Upper lobe of left lung (tissue), 6 donors: ENCODE measurements around the gene STARD9. TPM values are rescaled to one million over a fixed set of nuclear protein-coding genes. Genes with fewer than 3 reads are reported as not detected.

Experiments
- ATAC-seq, 2 donors: fragments of 200-7000 bp; cut with Tn5 transposase; one replicate each; pipeline ENCODE4 v1.9.1; 2022; ENCODE audit warnings: mild to moderate bottlenecking in 2 of 2, moderate library complexity in 2 of 2; ENCODE audit not compliant: low FRiP score in 2 of 2
- DNase-seq, 2 donors: peaks; one replicate each; pipeline ENCODE4 v3.0.0-alpha.2; 2019 to 2020
- H3K27ac ChIP-seq, 4 donors: fragments of 200-600 bp; sonication (generic); one replicate each; pipeline ENCODE4 v1.5.1; 2016 to 2019
- H3K27me3 ChIP-seq, 4 donors: fragments of 200-600 bp; sonication (generic); one replicate each; pipeline ENCODE4 v1.5.1; 2017 to 2019
- H3K36me3 ChIP-seq, 4 donors: fragments of 200-600 bp; sonication (generic); one replicate each; pipeline ENCODE4 v1.5.1; 2016 to 2019
- H3K4me1 ChIP-seq, 4 donors: fragments of 200-600 bp; sonication (generic); one replicate each; pipeline ENCODE4 v1.5.1; 2018 to 2019
- H3K4me3 ChIP-seq, 4 donors: fragments of 200-600 bp; sonication (generic); one replicate each; pipeline ENCODE4 v1.5.1; 2017 to 2019; ENCODE audit warnings: mild to moderate bottlenecking in 2 of 4, moderate library complexity in 1 of 4
- H3K9me3 ChIP-seq, 4 donors: fragments of 200-600 bp; sonication (generic); one replicate each; pipeline ENCODE4 v1.5.1; 2018 to 2019
- EP300 ChIP-seq, 4 donors: sonication (generic); formaldehyde crosslinking; IDR thresholded peaks; one replicate each; pipeline ENCODE4 v1.5.1; 2017; ENCODE audit warnings: antibody characterized with exemption in 4 of 4, control low read depth in 2 of 4
- POLR2A ChIP-seq, 4 donors: fragments of 450-650 bp; IDR thresholded peaks; one replicate each; pipeline ENCODE4 v1.5.1; 2016 to 2017; ENCODE audit warnings: antibody characterized with exemption in 4 of 4, mild to moderate bottlenecking in 2 of 4
- POLR2AphosphoS5 ChIP-seq, 2 donors: sonication (generic); formaldehyde crosslinking; IDR thresholded peaks; one replicate each; pipeline ENCODE4 v1.5.1; 2017; ENCODE audit warnings: antibody characterized with exemption in 2 of 2
- WGBS, 2 donors: methylation state at CpG; one replicate each; pipeline ENCODE4 v1.1.5; 2017 to 2018; 5-methylcytosine and 5-hydroxymethylcytosine counted together
- total RNA-seq, 6 donors: library from RNA; depleted of rRNA in 4 of 6; stranded (reverse); fragments of >200 nt in 4 of 6; gene quantifications; one replicate each; pipeline versions ENCODE4 v1.1.0 to v1.2.1, GENCODE V29; 2016 to 2021
- TF ChIP-seq, protein P1 (sequence below), 6 experiments: fragments of 450-650 bp in 4 of 6; fragments of 200-600 bp in 2 of 6; sonication (generic) in 2 of 6; IDR thresholded peaks; one replicate each; pipeline ENCODE4 v1.5.1; 2016 to 2019; ENCODE audit warnings: antibody characterized with exemption in 6 of 6
- donor health status: DM: no; HTN: no; CAD: no; lungs with moderate emphysema.
- donor health status: DM: no; HTN: yes; CAD: no; lungs with severe emphysema.

The STARD9 gene
- total RNA-seq = 100 to 1,000 TPM in 1 of 6 donors, 10 to 100 TPM in 5; 14.6 to 141 (median 28.8) TPM

DNA sequence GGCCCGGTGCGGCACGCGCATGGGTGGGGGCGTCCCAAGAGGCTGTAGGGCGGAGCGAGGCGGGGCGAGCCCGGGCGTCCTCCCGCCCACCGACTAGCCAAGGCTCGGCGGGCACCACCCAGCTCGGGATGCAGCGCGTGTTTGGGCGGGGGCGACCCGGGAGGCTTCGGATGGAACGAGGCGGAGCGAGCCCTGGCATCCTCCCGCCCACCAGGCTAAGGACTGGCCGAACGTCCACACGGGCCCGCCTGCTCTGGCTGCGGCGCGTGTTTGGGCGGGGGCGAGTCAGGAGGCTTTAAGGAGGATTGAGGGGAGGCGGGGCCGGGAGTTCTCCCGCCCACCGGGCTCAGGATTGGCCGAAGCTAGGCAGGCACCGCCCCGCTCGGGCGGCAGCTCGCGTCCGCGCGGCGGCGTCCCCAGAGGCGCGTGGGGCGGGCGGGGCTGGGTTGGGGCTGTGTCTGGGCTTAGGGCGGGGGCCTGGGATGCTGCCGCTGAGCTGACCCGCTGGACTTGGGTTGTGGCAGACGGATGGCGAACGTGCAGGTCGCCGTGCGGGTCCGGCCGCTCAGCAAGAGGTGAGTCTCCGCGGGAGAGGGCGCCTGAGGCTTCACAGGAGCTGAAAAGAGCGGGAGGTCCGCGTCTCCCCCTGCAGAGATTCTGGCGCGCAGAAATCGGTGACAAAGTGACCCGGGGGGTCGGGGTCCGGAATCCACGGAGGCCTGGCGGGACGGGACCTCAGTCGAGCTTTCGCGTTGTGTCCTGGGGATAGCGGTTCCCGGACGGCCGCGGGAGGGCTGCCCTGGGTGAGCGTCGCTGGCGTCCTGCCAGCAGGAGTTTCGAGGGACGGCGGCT, at the start of gene STARD9:
Gene STARD9, plus strand, starts transcription at position 419 of the 852 bp plus-strand sequence. Its CDS starts 110 bp downstream, at position 529.
- TF ChIP-seq POLR2A (IDR thresholded peaks at IDR 0.05) = peak in 3 of 4 donors; percentile 40 to 67 (median 40)
- TF ChIP-seq POLR2AphosphoS5 (IDR thresholded peaks at IDR 0.05) = peak; percentile 19 to 88
- peak in 1 of 4 donors; percentile 56 for TF ChIP-seq EP300 (IDR thresholded peaks at IDR 0.05)
- TF ChIP-seq, protein P1, sequence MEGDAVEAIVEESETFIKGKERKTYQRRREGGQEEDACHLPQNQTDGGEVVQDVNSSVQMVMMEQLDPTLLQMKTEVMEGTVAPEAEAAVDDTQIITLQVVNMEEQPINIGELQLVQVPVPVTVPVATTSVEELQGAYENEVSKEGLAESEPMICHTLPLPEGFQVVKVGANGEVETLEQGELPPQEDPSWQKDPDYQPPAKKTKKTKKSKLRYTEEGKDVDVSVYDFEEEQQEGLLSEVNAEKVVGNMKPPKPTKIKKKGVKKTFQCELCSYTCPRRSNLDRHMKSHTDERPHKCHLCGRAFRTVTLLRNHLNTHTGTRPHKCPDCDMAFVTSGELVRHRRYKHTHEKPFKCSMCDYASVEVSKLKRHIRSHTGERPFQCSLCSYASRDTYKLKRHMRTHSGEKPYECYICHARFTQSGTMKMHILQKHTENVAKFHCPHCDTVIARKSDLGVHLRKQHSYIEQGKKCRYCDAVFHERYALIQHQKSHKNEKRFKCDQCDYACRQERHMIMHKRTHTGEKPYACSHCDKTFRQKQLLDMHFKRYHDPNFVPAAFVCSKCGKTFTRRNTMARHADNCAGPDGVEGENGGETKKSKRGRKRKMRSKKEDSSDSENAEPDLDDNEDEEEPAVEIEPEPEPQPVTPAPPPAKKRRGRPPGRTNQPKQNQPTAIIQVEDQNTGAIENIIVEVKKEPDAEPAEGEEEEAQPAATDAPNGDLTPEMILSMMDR (IDR thresholded peaks at IDR 0.05) = peak in 1 of 6 experiments; percentile 9
- WGBS, 2 donors = 0% methylated on average over 8 to 71 of the region's 95 CpGs
- peak; percentile 97 to 100 for ATAC-seq
- Histone ChIP-seq H3K36me3 (no peaks in the 10 kb centered on the region), H3K4me1 (peaks cover 5 to 30% (median 24%) of the 10 kb centered on the region in 4 donors), H3K4me3 (peak within 1 kb of the TSS; percentile 70 to 97 (median 90)), H3K27ac (peak within 1 kb of the TSS; percentile 79 to 92 (median 87)), H3K27me3 (no peaks in the 10 kb centered on the region), H3K9me3 (no peaks in the 10 kb centered on the region)
- DNase-seq = peak; percentile 99

DNA sequence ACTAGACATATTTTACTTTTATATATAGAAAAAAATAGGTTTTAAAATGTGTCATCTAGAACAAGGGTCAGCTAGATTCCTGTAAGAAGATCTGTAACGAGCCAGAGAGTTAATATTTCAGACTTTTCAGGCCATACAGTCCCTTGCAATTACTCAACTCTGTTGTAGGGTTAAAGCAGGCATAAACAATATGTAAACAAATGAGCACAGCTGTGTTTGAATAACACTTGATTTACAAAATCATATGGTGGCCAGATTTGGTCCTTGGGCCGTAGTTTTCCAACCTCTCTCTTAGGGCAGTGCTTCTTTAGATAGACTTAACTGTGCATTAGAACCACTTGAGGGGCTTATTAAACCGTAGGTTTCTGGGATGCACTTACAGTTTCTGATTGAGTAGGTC, 46.4 kb upstream of the STARD9 start:
- DNase-seq = no peak
- Histone ChIP-seq H3K9me3 (no peaks in the 10 kb centered on the region), H3K4me1 (no peaks in the 10 kb centered on the region), H3K36me3 (peaks cover 1 to 78% (median 42%) of the 10 kb centered on the region in 4 donors), H3K27ac (no peak overlapping the region), H3K27me3 (no peaks in the 10 kb centered on the region), H3K4me3 (no peak overlapping the region)
- WGBS, 2 donors = 84 to 92% methylated on average over 3 of the region's 3 CpGs
- ATAC-seq = no peak
- TF ChIP-seq POLR2AphosphoS5 (IDR thresholded peaks at IDR 0.05) (no peak), EP300 (IDR thresholded peaks at IDR 0.05) (no peak), POLR2A (IDR thresholded peaks at IDR 0.05) (no peak)
- TF ChIP-seq, protein P1 (IDR thresholded peaks at IDR 0.05) = no peak

DNA sequence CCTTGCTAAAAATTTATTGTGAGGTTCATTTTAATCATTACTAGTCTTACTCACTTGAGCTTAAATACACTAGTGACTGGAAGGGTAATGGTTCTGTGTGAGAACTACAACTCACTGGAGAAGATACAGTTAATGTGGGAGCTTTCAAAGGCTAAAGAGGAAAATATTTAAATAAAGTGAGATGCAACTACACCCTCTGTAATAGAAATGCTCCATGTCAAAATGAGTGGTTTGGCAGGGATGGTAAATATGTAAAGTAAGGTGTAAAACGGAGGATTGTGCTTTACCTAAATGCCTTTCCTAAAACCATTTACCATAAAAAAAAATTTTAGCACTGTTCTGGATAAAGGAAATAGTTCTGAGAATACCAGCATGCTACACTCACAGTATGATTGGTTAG, 42.2 kb upstream of the STARD9 start:
- ATAC-seq (no peak), DNase-seq (no peak)
- Histone ChIP-seq H3K4me3 (no peak overlapping the region), H3K4me1 (no peaks in the 10 kb centered on the region), H3K9me3 (no peaks in the 10 kb centered on the region), H3K27ac (no peak overlapping the region), H3K27me3 (no peaks in the 10 kb centered on the region), H3K36me3 (peaks cover 0 to 79% (median 37%) of the 10 kb centered on the region in 4 donors)
- WGBS, 2 donors = 94 to 100% methylated on average over 1 of the region's 1 CpG
- TF ChIP-seq POLR2AphosphoS5 (IDR thresholded peaks at IDR 0.05) (no peak), EP300 (IDR thresholded peaks at IDR 0.05) (no peak), POLR2A (IDR thresholded peaks at IDR 0.05) (no peak)
- TF ChIP-seq, protein P1 (IDR thresholded peaks at IDR 0.05) = no peak

DNA sequence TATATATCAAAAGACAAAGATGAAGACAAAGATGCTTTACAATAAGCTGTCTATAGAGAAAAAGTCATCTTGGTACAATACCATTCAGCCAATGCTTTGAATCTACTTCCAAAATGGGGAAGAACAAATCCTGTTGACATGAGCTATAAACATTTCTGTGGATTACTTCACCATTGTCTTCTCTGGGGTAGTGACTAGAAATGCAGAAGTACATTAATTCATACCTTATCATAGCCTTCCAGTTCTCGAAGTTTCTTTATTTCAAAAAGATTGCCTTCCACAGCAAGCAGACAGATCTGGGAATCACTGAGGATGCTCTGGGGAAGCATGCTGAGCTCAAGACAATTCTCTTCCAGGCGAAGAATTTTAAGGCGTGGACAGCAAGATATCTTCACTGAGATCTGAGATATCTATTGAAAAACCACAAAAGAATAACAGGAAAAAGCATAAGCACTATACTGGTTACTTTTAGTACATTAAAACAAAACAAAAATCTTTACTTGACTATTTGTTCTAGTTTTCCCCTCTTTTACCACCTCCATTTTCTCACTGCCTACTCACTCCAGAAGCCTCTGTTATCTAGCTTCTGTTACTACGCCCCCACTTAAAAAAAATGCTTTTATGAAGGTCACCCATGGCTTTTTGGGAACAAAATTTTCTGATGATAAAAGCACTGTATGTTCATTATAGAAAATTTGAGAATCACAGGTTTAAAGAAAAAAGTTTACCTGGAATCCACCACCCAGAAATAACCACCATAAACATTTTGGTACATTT, 30.4 kb upstream of the STARD9 start:
- Histone ChIP-seq H3K4me1 (peaks cover 21 to 40% (median 29%) of the 10 kb centered on the region in 4 donors), H3K27me3 (no peaks in the 10 kb centered on the region), H3K27ac (peak overlapping the region in 3 of 4 donors; percentile 17 to 38 (median 29)), H3K9me3 (no peaks in the 10 kb centered on the region), H3K4me3 (no peak overlapping the region), H3K36me3 (peaks cover 4 to 47% (median 21%) of the 10 kb centered on the region in 4 donors)
- no peak for TF ChIP-seq EP300 (IDR thresholded peaks at IDR 0.05)
- no peak for TF ChIP-seq POLR2AphosphoS5 (IDR thresholded peaks at IDR 0.05)
- TF ChIP-seq, protein P1 (IDR thresholded peaks at IDR 0.05) = no peak
- TF ChIP-seq POLR2A (IDR thresholded peaks at IDR 0.05) = no peak
- DNase-seq = no peak
- no peak for ATAC-seq
- 77% methylated on average over 4 of the region's 4 CpGs for WGBS, 2 donors
